LHCN-M2 (cell line): ENCODE measurements around the gene CD40. TPM values are rescaled to one million over a fixed set of nuclear protein-coding genes. Genes with fewer than 3 reads are reported as not detected.

Experiments used
- DNase-seq: peaks from one replicate; pipeline ENCODE4 v3.0.0-alpha.2; 2012; ENCODE audit warnings: low read depth
- total RNA-seq: library from RNA; depleted of rRNA; stranded (reverse); fragments of >200 nt; gene quantifications from 2 replicates; pipeline ENCODE4 v1.2.3, GENCODE V29; 2014

CD40 gene
- total RNA-seq, 1 experiment from 2014 or later = 2.6 TPM

GRCh38 chr20:46148313-46149208 lies 30.4 kb downstream of the CD40 start:
- DNase-seq = no peak

DNA sequence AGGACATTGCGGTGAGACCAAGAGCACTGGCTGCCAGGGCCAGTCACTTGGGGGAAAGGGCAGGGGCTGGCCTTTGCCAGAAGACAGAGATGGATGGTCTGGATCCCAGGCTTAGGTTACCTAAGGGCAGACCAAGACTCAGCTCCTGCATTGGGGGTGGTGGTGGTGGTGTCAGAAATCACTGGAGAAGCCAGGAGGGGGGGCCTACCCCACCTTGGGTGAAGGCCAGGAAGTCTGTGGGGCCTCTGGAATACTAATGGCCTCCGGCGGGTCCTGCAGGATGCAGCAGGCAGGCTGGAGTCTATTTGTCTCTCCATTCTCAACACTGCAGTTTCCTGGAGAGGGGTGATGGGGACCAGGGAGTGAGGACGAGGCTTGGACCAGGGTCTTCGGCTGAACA lies 32.8 kb downstream of the CD40 start:
- DNase-seq = no peak

DNA sequence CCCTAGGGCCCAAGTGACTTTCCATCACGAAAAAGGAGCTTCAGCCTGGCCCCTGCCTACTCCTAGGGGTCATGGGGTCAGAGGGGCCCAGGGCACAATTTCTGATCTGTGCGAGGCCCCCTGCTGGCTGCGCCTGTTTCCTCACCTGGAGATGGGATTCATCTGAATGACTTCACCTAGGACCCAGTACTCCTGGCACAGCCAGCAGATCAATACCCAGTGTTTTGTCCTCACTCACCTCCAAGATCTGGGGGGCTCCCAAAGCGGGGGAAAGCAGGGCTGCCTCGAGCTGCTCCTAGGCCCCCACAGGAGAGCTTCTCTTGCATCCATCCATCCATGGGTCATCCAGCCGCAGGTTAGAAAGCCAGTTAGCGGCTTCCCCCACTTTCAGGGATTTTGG lies 33.8 kb downstream of the CD40 start:
- no peak for DNase-seq

DNA sequence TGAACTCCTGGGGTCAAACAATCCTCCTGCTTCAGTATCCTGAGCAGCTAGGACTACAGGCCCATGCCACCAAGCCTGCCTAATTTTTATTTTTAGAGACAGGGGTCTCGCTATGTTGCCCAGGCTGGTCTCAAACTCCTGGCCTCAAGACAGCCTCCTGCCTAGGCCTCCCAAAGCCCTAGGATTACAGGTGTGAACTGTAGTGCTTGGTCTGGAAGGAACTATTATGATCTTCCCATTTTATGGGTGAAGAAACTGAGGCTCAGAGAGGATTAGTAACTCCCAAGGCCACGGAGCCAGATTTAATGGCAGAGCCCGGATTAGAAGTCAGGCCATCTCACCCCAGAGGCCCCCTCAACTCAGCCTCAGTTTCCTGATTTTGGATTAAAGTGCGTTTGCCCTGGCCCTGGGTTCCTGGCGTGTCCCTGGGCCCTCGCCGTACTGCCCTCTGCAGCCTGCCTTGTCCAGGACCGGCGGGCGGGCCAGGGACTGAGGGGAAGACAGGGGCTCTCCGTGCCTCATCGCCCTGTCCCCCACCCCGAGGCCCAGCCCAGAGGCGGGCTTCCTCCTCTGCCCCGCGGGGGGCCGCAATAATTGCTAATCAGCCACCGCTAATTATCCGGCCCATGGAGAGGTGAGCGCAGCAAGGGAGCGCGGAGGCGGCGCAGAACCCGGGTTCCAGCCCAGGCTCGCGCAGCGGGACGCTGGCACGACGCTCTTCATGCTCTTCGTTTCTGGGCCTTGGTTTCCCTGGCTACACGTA lies 34.9 kb downstream of the CD40 start:
- no peak for DNase-seq

- no peak for DNase-seq
Measured at GRCh38 chr20:46154305-46154704, 36.2 kb downstream of the CD40 start.

GRCh38 chr20:46154796-46155195 lies 36.7 kb downstream of the CD40 start:
- DNase-seq = no peak

GRCh38 chr20:46156065-46156464 lies 38.0 kb downstream of the CD40 start:
- DNase-seq = no peak

DNA sequence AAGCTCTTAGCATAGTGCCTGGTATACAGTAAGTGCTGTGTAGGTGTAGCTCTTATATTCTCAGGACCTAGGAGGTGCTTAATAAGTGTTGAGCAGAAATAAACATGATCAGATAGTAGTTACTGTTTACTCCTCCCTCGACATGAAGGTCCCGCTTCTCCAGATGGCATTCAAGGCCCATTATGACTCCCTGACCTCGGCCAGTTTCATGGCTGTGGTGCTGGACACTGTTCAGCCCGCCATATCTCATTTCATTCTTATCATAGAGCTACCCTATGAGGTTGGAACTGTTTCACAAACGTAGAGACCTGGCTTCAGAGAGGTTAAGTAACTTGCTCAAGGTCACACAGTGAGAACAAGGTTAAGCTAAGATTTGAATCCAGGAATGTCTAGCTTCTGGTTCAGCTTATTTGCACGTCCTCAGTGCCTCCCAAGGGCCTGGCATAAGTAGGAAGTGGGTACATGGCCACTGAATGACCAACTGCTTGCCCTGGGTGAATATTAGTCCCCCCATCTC lies 39.0 kb downstream of the CD40 start:
- DNase-seq = no peak

- no peak for DNase-seq
Measured at GRCh38 chr20:46157625-46158024, 39.5 kb downstream of the CD40 start.

DNA sequence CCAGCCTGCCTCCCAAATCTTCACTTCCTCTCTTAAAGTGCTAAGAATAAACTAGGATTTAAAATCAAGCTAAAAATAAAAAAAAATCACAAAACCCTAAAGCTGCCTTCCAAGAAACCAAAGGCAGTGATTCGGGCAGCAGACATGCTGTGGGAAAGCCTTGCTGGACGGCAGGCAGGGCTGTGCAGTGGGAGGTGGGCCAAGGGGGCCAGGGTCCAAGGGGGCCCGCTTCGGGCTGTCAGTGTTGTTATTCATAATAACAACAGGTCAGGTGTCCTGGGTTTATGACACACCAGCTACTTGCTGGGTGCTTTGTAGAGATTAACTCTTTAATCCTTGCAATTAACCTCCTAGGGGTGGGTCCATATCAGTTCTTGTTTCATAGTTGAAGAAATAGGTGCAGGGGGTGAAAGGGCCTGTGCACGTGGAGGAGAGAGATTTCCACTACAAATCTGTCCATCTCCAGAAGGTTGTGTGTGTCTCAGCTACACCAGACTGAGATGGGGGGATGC lies 40.4 kb downstream of the CD40 start:
- no peak for DNase-seq

DNA sequence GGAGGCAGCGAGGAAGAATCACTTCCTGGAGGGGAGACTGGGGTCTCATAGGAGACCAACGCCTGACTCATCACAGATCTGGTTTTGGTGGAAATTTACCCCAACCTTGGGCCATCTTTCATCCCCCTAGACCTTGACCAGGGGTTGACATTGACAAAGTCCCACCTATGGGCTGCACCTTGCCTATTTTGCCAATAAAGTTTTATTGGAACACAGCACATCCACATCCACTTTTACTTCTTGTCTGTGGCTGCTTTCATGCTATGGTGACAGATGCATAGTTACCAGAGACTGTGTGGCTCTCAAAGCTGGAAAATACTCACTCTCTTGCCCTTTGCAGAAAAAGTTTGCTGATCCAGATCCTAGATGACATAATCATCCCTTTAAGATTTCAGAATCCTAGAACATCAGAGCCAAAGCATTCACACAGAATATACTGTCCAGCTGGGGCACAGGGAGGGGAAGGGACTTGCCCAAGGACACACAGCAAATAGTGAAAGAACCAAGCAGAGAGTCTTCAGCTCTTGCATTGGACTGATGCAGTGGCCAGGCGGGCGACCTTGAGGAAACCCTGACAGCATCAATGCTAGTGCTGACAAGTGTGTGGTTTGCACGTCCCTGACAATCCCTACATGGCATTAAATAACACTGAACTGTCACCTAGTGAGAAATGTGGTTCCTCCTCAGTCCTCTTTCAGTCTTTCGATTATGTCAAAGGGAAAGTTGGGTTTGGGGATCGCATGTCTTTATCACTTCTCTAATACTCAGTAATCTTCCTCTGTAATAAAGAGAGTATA lies 41.2 kb downstream of the CD40 start:
- no peak for DNase-seq

DNA sequence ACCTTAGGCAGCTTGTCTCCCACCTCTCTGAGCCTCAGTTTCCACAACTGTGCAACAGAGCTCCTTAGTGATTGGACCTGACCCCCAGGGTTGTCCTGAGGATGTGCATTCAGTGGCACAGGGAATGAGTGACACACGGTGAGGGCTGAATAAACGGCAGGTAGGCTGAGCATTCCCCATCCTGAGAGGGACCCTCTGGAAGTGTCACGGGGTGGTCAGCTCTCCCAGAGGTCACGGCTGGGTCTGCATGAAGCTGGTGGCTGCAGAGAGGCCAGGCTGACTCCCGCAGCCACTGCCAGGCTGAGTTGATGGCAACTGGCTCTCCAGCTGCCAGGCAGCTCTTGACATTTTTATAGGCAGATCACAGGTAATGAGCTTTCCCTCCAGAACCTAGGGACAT lies 42.5 kb downstream of the CD40 start:
- no peak for DNase-seq

DNA sequence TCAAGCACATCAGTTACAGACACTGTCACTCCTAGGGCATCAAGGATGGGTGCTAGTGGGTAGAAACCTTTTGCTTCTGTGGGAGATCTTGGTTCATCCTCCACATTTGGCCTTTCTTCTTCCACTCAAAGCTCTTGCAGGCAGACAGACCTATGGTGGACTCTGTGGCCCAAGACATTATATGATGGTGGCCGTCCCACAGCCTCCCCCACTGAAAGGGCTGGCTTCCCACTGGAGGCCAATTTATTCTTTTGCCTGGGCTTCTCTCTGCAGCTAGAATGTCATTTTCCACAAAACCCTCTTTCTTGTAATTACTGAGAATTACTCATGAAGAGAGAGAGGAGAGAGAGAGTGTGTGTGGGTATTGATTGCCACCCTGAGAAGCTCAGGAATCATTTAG lies 43.8 kb downstream of the CD40 start:
- no peak for DNase-seq

DNA sequence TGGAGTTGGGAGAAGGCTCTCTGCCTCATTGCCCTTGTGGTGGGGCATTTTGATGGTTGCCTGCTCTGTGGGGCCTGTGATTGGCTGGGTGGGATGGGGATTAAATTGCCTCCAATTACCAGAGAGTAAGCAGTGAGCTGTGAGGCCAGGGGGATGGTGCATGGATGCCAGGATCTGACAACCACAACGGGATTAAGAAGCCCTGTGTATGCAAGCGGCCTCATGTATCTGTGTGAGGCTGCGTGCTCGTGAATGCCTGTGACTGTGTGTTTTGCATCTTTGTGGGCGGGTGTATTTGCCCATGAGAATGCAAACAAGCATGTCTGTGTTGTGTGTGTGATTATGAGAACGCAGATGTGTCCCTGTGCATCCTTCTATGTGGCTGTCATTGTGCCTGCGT lies 46.1 kb downstream of the CD40 start:
- DNase-seq = no peak

GRCh38 chr20:46167080-46167479 lies 49.0 kb downstream of the CD40 start:
- no peak for DNase-seq

- no peak for DNase-seq
Measured at GRCh38 chr20:46168438-46168837, 50.3 kb downstream of the CD40 start.

GRCh38 chr20:46169245-46170171 lies 51.4 kb downstream of the CD40 start:
- no peak for DNase-seq

GRCh38 chr20:46171476-46171875 lies 53.4 kb downstream of the CD40 start:
- no peak for DNase-seq

DNA sequence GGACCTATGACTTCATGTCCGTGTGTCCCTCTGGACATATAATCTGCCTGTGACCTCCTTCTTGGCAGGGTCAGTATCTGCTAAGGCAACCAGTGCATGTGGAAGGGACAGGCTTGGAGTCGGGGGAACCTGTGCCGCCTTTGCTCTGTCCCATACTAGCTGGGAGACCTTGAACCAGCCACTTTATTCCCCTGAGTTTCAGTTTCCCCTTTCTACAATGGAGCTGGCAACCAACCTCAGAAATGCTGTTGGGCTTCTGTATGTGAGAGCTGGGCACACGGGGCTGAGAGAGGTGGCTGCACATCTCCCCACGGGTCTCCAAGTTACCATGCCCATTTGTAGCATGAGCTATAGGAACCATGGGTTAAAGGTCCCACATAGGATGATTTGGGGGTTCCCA lies 53.8 kb downstream of the CD40 start:
- DNase-seq = no peak

GRCh38 chr20:46172455-46172854 lies 54.3 kb downstream of the CD40 start:
- no peak for DNase-seq
